ENCODE results near the gene ATXN7L3B.

ATXN7L3B gene

DNA sequence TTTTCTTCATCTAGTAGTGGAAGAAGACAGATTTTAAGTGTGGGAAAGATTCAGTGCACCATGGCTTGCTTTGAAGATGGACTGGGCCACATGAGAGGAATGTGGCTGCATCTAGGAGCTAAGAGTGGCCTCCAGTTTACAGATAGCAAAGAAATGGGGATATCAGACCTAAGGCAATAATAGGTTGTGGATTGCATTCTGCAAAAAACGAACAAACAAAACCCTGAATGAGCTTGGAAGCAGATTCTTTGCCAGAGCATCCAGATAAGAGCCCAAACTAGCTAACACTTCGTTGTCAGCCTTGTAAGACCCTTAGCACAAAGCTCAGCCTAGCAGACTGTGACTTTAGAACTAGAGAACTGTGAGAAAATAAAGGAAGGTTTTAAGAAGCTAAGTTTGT, 9.6 kb downstream of the ATXN7L3B start:
- DNase-seq = no peak

GRCh38 chr12:74551291-74551690, 13.7 kb downstream of the ATXN7L3B start:
- no peak for DNase-seq

DNA sequence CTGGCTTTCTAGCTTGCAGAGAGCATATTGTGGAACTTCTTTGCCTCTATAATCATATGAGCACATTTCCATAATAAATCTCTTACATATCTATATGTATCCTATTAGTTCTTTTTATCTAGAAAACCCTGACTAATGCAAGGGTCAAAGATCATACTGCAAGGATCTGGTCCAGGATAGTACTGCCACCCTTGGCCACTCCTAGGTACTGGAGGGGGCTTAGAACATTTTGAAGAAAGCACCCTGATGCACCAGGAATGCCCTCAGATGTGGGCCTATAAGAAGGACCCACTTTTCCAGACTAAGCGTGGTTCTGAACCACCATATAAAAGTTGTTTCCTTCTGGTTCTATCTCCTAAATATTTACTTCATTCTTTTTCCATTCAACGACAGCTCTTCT, 14.6 kb downstream of the ATXN7L3B start:
- DNase-seq = no peak

DNA sequence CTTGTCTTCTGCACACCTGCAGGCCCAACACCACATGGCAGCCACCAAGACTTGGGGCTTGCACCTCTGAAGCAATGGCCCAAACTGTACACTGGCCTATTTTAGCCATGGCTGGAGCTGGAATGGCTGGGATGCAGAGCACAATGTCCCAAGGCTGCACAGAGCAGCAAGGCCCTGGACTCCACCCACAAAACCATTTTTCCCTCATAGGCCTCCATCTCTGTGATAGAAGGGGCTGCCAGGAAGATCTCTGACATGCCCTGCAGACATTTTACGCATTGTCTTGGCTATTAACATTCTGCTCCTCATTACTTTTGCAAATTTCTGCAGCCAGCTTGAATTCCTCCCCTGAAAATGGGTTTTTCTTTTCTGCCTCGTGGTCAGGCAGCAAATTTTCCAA, 22.1 kb downstream of the ATXN7L3B start:
- DNase-seq = no peak

DNA sequence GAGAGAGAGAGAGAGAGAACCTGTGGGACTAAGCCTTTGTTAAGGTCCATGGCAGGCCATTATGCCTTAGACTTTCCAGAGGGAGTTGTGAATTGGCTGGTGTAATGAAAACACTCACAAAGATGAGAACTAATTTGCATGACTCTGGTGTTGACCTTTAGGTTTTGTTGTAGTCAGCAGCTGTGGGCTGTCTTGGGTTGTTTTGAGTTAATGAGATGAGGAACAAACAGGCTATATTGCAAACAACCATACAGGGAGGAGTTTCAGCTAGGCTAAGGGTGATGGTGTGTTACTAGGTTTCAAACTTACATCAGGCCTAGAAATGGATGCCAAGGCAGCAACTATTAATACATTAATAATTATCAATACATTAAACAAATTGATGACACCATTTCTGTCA, 26.3 kb downstream of the ATXN7L3B start:
- no peak for DNase-seq

DNA sequence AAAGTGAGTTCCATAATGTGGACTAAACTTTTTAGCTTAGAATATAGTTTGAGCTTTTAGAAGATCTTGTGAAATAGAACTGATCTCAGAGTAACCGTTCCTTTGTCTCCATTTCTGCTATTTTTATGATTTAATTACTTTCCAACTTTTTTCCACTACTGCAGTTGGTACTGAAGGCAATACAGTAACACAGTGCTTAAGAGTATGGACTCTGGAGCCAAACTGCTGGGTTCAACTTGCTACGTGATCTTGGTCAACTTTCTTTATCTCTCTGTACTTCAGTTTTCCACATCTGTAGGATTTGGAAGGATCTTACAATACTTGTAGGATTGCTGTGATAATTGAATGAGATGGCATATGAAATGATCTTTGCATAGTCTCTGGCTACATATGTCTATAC, 40.9 kb downstream of the ATXN7L3B start:
- no peak for DNase-seq

- no peak for DNase-seq
Measured at GRCh38 chr12:74579446-74579845, 41.8 kb downstream of the ATXN7L3B start.

GRCh38 chr12:74579981-74580380, 42.3 kb downstream of the ATXN7L3B start:
- DNase-seq = no peak

- DNase-seq = no peak
Measured at GRCh38 chr12:74581439-74581838, 43.8 kb downstream of the ATXN7L3B start.

GRCh38 chr12:74584483-74585062, 46.9 kb downstream of the ATXN7L3B start:
- no peak for DNase-seq

- DNase-seq = no peak
Measured at GRCh38 chr12:74586251-74586650, 48.6 kb downstream of the ATXN7L3B start.
